ENCODE measurements around the gene PLA1A.

- TF ChIP-seq CTCF (IDR thresholded peaks at IDR 0.05 in 4 of 5, conservative IDR thresholded peaks at IDR 0.05 in 1 of 5) (no peak), POLR2A (IDR thresholded peaks at IDR 0.05) (no peak)
These were observed 14.0 kb downstream of the PLA1A start for GRCh38 chr3:119611664-119612063.

Measured in gastrocnemius medialis (tissue), 4 donors.